SK-N-SH (cell line): ENCODE measurements around the gene ZFP62.

Experiments used
- CTCF ChIP-seq: fragments of 200-600 bp; sonication (generic); IDR thresholded peaks from 2 replicates; pipeline ENCODE4 v1.6.1; 2017; ENCODE audit warnings: antibody characterized with exemption, mild to moderate bottlenecking, moderate library complexity
- GABPA ChIP-seq: IDR thresholded peaks from 2 replicates; pipeline ENCODE4 v1.4.0; 2012; ENCODE audit warnings: low read depth, mild to moderate bottlenecking
- MXI1 ChIP-seq: IDR thresholded peaks from 2 replicates; pipeline ENCODE4 v1.6.1; 2012; ENCODE audit warnings: mild to moderate bottlenecking, low read depth, low read length, improper control_type of control experiment
- NFIC ChIP-seq: IDR thresholded peaks from 2 replicates; pipeline ENCODE4 v1.4.0; 2012; ENCODE audit warnings: borderline replicate concordance
- POLR2AphosphoS5 ChIP-seq: IDR thresholded peaks from 2 replicates; pipeline ENCODE4 v1.6.1; 2012; ENCODE audit warnings: low read depth, low read length
- REST ChIP-seq: IDR thresholded peaks from 2 replicates; pipeline ENCODE4 v1.6.1; 2012; ENCODE audit warnings: mild to moderate bottlenecking, low read depth, low read length, moderate library complexity
- YY1 ChIP-seq: IDR thresholded peaks from 2 replicates; pipeline ENCODE4 v1.4.0; 2012; ENCODE audit warnings: low read depth, mild to moderate bottlenecking

GRCh38 chr5:180852495-180852894 is 8.6 kb downstream of the ZFP62 start:
- TF ChIP-seq REST, result no peak
- no peak for TF ChIP-seq NFIC
- TF ChIP-seq CTCF, result no peak
- TF ChIP-seq YY1, result no peak
- no peak for TF ChIP-seq GABPA
- TF ChIP-seq MXI1, result no peak
- TF ChIP-seq POLR2AphosphoS5, result no peak
